Suppressor macrophage treated with lipopolysaccharide for 1 hour (primary cell): Measurements from ENCODE around the gene CHDH.

Source experiments
- DNase-seq, 3 donors: peaks; one replicate each; pipeline ENCODE4 v3.0.0-alpha.2; 2020 to 2022

The CHDH gene

GRCh38 chr3:53807117-53807810 is 39.0 kb downstream of the CHDH start:
- DNase-seq, result no peak

GRCh38 chr3:53806182-53807116 is 39.8 kb downstream of the CHDH start:
- peak in 1 of 3 donors; percentile 5 for DNase-seq

GRCh38 chr3:53805463-53806159 is 40.6 kb downstream of the CHDH start:
- no peak for DNase-seq

- DNase-seq, result peak; percentile 25 to 37 (median 31)
These were observed 41.3 kb downstream of the CHDH start for GRCh38 chr3:53804697-53805462.

GRCh38 chr3:53803816-53804695 is 42.2 kb downstream of the CHDH start:
- DNase-seq, result no peak

GRCh38 chr3:53803124-53803815 is 42.9 kb downstream of the CHDH start:
- DNase-seq, result no peak

- no peak for DNase-seq
These were observed 43.9 kb downstream of the CHDH start for GRCh38 chr3:53802256-53802880.

- no peak for DNase-seq
These were observed 44.9 kb downstream of the CHDH start for GRCh38 chr3:53801319-53801718.

- no peak for DNase-seq
These were observed 45.9 kb downstream of the CHDH start for GRCh38 chr3:53800041-53800906.

GRCh38 chr3:53799338-53799865 is 46.8 kb downstream of the CHDH start:
- DNase-seq, result no peak

GRCh38 chr3:53798144-53798543 is 48.1 kb downstream of the CHDH start:
- no peak for DNase-seq

GRCh38 chr3:53795789-53796560 is 50.2 kb downstream of the CHDH start:
- no peak for DNase-seq

GRCh38 chr3:53795176-53795575 is 51.0 kb downstream of the CHDH start:
- DNase-seq, result no peak

GRCh38 chr3:53794597-53794996 is 51.6 kb downstream of the CHDH start:
- no peak for DNase-seq

- DNase-seq, result no peak
These were observed 53.4 kb downstream of the CHDH start for GRCh38 chr3:53792866-53793265.

GRCh38 chr3:53791317-53791716 is 54.9 kb downstream of the CHDH start:
- DNase-seq, result no peak

- DNase-seq, result no peak
These were observed 55.7 kb downstream of the CHDH start for GRCh38 chr3:53790470-53790869.

GRCh38 chr3:53789459-53789858 is 56.8 kb downstream of the CHDH start:
- DNase-seq, result no peak
